ENCODE measurements around the gene FOXB1.

FOXB1 gene

GRCh38 chr15:60022379-60022741 lies 18.2 kb downstream of the FOXB1 start:
- FAIRE-seq, result no peak
- TF ChIP-seq, protein P1, sequence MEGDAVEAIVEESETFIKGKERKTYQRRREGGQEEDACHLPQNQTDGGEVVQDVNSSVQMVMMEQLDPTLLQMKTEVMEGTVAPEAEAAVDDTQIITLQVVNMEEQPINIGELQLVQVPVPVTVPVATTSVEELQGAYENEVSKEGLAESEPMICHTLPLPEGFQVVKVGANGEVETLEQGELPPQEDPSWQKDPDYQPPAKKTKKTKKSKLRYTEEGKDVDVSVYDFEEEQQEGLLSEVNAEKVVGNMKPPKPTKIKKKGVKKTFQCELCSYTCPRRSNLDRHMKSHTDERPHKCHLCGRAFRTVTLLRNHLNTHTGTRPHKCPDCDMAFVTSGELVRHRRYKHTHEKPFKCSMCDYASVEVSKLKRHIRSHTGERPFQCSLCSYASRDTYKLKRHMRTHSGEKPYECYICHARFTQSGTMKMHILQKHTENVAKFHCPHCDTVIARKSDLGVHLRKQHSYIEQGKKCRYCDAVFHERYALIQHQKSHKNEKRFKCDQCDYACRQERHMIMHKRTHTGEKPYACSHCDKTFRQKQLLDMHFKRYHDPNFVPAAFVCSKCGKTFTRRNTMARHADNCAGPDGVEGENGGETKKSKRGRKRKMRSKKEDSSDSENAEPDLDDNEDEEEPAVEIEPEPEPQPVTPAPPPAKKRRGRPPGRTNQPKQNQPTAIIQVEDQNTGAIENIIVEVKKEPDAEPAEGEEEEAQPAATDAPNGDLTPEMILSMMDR (IDR thresholded peaks at IDR 0.05; ENCODE audit: insufficient read depth, missing control alignments), result no peak
- no peak for DNase-seq (ENCODE audit: insufficient read length, low spot score)

DNA sequence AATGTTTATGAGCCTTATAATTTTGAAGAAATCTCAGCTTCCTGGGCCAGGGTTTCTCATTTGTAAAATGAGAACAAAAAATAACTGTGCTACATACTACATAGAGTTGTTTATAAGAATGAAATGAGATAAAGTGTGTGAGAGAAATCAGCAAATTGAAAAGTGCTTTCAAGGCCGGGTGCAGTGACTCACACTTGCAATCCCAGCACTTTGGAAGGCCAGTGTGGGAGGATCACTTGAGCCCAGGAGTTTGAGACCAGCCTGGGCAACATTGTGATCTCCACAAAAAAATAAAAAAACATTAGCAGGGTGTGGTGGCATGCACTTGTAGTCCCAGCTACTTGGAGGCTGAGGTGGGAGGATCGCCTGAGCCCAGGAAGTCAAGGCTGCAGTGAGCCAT lies 22.4 kb downstream of the FOXB1 start:
- FAIRE-seq (no peak), DNase-seq (ENCODE audit: insufficient read length, low spot score) (no peak)
- TF ChIP-seq, protein P1 (IDR thresholded peaks at IDR 0.05; ENCODE audit: insufficient read depth, missing control alignments), result no peak

- TF ChIP-seq, protein P1 (IDR thresholded peaks at IDR 0.05; ENCODE audit: insufficient read depth, missing control alignments), result no peak
- FAIRE-seq (no peak), DNase-seq (ENCODE audit: insufficient read length, low spot score) (no peak)
Observed at GRCh38 chr15:60035344-60035743, 31.2 kb downstream of the FOXB1 start.

GRCh38 chr15:60039316-60039715 lies 35.2 kb downstream of the FOXB1 start:
- FAIRE-seq (no peak), DNase-seq (ENCODE audit: insufficient read length, low spot score) (no peak)
- TF ChIP-seq, protein P1 (IDR thresholded peaks at IDR 0.05; ENCODE audit: insufficient read depth, missing control alignments), result no peak

DNA sequence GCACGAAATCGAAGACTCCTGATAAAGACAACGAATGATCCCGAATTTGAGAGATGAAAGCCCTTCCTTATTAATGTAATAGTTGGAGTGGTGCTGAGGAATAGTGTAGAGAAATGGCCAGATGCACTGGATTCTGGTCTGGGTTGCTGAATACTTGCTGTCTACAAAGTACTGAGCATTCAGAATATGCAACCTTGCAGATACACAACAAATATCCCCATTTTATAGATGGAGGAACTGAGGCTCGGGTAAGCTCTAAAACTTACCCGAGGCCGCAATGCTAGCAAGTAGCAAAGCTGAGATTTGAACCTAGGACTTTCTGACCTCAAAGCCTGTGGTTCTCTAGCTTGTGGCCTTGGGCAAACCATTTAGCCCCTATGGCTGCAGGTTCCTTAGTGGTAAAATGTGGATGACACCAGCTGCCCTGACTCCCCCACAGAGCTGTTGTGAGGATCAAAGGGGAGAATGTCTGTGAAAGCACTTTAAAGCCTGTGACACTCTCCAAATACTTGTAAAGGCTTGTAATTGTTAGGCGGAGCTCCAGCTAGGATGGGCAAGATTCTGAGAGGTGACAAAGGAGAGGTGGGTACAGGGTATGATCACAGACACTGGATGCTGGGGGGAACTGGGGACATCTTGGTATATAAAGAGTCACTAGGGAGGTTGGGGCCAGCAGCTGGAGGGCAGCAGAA lies 39.8 kb downstream of the FOXB1 start:
- DNase-seq (ENCODE audit: insufficient read length, low spot score) (no peak), FAIRE-seq (no peak)
- TF ChIP-seq, protein P1 (IDR thresholded peaks at IDR 0.05; ENCODE audit: insufficient read depth, missing control alignments), result no peak

- no peak for DNase-seq (ENCODE audit: insufficient read length, low spot score)
- FAIRE-seq, result no peak
Observed at GRCh38 chr15:60044636-60045270, 40.6 kb downstream of the FOXB1 start.

More at GRCh38 chr15:60044636-60045270, 40.6 kb downstream of the FOXB1 start:
- TF ChIP-seq, protein P1 (IDR thresholded peaks at IDR 0.05; ENCODE audit: insufficient read depth, missing control alignments), result no peak

All from D721Med (cell line).